T-helper 2 cell (primary cell): ENCODE data around the gene TAS2R14.

Experiments used
- DNase-seq, 5 experiments: peaks; one replicate each; pipeline versions ENCODE4 v3.0.0 to v3.0.0-alpha.2; 2012 to 2022

Gene TAS2R14

GRCh38 chr12:10904686-10905085, 34.4 kb downstream of the TAS2R14 start:
- DNase-seq, result peak in 1 of 5 experiments; percentile 6

- DNase-seq, result no peak
These were observed 37.6 kb downstream of the TAS2R14 start for GRCh38 chr12:10901427-10901826.

GRCh38 chr12:10900972-10901371, 38.1 kb downstream of the TAS2R14 start:
- DNase-seq, result no peak

GRCh38 chr12:10900530-10900929, 38.5 kb downstream of the TAS2R14 start:
- DNase-seq, result no peak

GRCh38 chr12:10896854-10897253, 42.2 kb downstream of the TAS2R14 start:
- DNase-seq, result no peak

- DNase-seq, result no peak
These were observed 47.1 kb downstream of the TAS2R14 start for GRCh38 chr12:10891937-10892336.

- DNase-seq, result no peak
These were observed 49.8 kb downstream of the TAS2R14 start for GRCh38 chr12:10889226-10889625.
